Tibial artery (tissue), 4 donors: ENCODE results near the gene INAFM2.

ENCODE experiments used
- DNase-seq, 2 donors: peaks; one replicate each; pipeline ENCODE4 v3.0.0-alpha.2; 2019
- H3K27ac ChIP-seq, 2 donors: fragments of 200-600 bp; sonication (generic) in 1 of 2; 1 replicate in 1 of 2; 2 replicates in 1 of 2; pipeline ENCODE4 v1.5.1; 2018 to 2019; ENCODE audit warnings: mild to moderate bottlenecking in 1 of 2
- H3K27me3 ChIP-seq, 2 donors: fragments of 200-600 bp; sonication (generic) in 1 of 2; one replicate each; pipeline versions ENCODE4 v1.5.1 to v1.6.0; 2016 to 2019
- H3K36me3 ChIP-seq, 3 donors: fragments of 200-600 bp; sonication (generic) in 2 of 3; one replicate each; pipeline ENCODE4 v1.5.1; 2016 to 2019; ENCODE audit warnings: mild to moderate bottlenecking in 2 of 3
- H3K4me1 ChIP-seq, 4 donors: fragments of 200-600 bp; sonication (generic) in 2 of 4; 1 replicate in 3 of 4; 2 replicates in 1 of 4; pipeline ENCODE4 v1.5.1; 2016 to 2019
- H3K4me3 ChIP-seq, 2 donors: fragments of 200-600 bp; sonication (generic) in 1 of 2; 1 replicate in 1 of 2; 2 replicates in 1 of 2; pipeline ENCODE4 v1.5.1; 2018 to 2019; ENCODE audit warnings: mild to moderate bottlenecking in 2 of 2
- H3K9me3 ChIP-seq, 3 donors: fragments of 200-600 bp; sonication (generic) in 1 of 3; one replicate each; pipeline ENCODE4 v1.5.1; 2016 to 2019
- CTCF ChIP-seq, 2 experiments: fragments of 200-600 bp in 1 of 2; fragments of 450-650 bp in 1 of 2; IDR thresholded peaks; one replicate each; pipeline ENCODE4 v1.5.1; 2017 to 2019; ENCODE audit warnings: antibody characterized with exemption in 2 of 2, mild to moderate bottlenecking in 1 of 2, moderate library complexity in 1 of 2
- intact Hi-C: fragments of 100-400 bp; cut with DNase I; formaldehyde crosslinking; loops from one replicate; pipeline ENCODE4 v1.15.0; 2023; ENCODE audit warnings: low total_unique reads

Gene INAFM2

GRCh38 chr15:40320931-40321371 is 2.5 kb upstream of the INAFM2 start:
- H3K4me1 ChIP-seq = peaks cover 0 to 31% (median 17%) of the 10 kb centered on the region in 4 donors
- H3K27me3 ChIP-seq = peaks cover 0 to 9% of the 10 kb centered on the region in 2 donors
- H3K36me3 ChIP-seq = no peaks in the 10 kb centered on the region
- H3K4me3 ChIP-seq = no peak overlapping the region
- peak; percentile 82 to 87 for TF ChIP-seq CTCF (IDR thresholded peaks at IDR 0.05)
- DNase-seq = peak; percentile 70
- peak overlapping the region in 1 of 2 donors; percentile 90 for H3K27ac ChIP-seq
- intact Hi-C loops = loop anchor here (2.0 kb wide), 1 partner anchor 46 kb away; no protein-coding TSS in a partner anchor
- no peaks in the 10 kb centered on the region for H3K9me3 ChIP-seq

- peak in 1 of 2 donors; percentile 82 for DNase-seq
- no peak for TF ChIP-seq CTCF (IDR thresholded peaks at IDR 0.05)
- Histone ChIP-seq H3K4me1 (peaks cover 0 to 46% (median 34%) of the 10 kb centered on the region in 4 donors), H3K4me3 (peak overlapping the region; percentile 75 to 97), H3K27ac (peak overlapping the region; percentile 90 to 92), H3K9me3 (no peaks in the 10 kb centered on the region), H3K27me3 (no peaks in the 10 kb centered on the region), H3K36me3 (no peaks in the 10 kb centered on the region)
- intact Hi-C loops = loop anchor here (1.0 kb wide), 1 partner anchor 18 kb away; the partner anchor contains the start of gene CCDC9B
Observed at GRCh38 chr15:40322531-40323238, 807 bp upstream of the INAFM2 start.

- peaks cover 0 to 61% (median 49%) of the 10 kb centered on the region in 4 donors for H3K4me1 ChIP-seq
- peak overlapping the region; percentile 75 to 97 for H3K4me3 ChIP-seq
- no peaks in the 10 kb centered on the region for H3K36me3 ChIP-seq
- intact Hi-C loops = loop anchor here (1.0 kb wide), 1 partner anchor 16 kb away; the partner anchor contains the start of gene CCDC9B
- peak in 1 of 2 donors; percentile 77 for DNase-seq
- no peaks in the 10 kb centered on the region for H3K9me3 ChIP-seq
- no peaks in the 10 kb centered on the region for H3K27me3 ChIP-seq
- peak overlapping the region; percentile 90 to 92 for H3K27ac ChIP-seq
- no peak for TF ChIP-seq CTCF (IDR thresholded peaks at IDR 0.05)
Observed at GRCh38 chr15:40323953-40324937, 753 bp downstream of the INAFM2 start.

GRCh38 chr15:40325188-40325587 is 1.7 kb downstream of the INAFM2 start:
- Histone ChIP-seq H3K36me3 (no peaks in the 10 kb centered on the region), H3K4me3 (peak overlapping the region; percentile 75 to 97), H3K27ac (peak overlapping the region; percentile 90 to 92), H3K9me3 (no peaks in the 10 kb centered on the region), H3K27me3 (no peaks in the 10 kb centered on the region), H3K4me1 (peaks cover 0 to 71% (median 59%) of the 10 kb centered on the region in 4 donors)
- peak in 1 of 2 donors; percentile 59 for DNase-seq
- TF ChIP-seq CTCF (IDR thresholded peaks at IDR 0.05) = no peak
- intact Hi-C loops = no loop called here

- intact Hi-C loops = no loop called here
- peak overlapping the region; percentile 75 to 97 for H3K4me3 ChIP-seq
- no peaks in the 10 kb centered on the region for H3K36me3 ChIP-seq
- H3K27me3 ChIP-seq = no peaks in the 10 kb centered on the region
- peak overlapping the region; percentile 90 to 92 for H3K27ac ChIP-seq
- TF ChIP-seq CTCF (IDR thresholded peaks at IDR 0.05) = no peak
- no peak for DNase-seq
- peaks cover 0 to 76% (median 64%) of the 10 kb centered on the region in 4 donors for H3K4me1 ChIP-seq
- no peaks in the 10 kb centered on the region for H3K9me3 ChIP-seq
Observed at GRCh38 chr15:40325700-40326099, 2.2 kb downstream of the INAFM2 start.
